GM13976 (cell line): ENCODE data around the gene DRC7.

Source experiments
- DNase-seq: peaks from one replicate; pipeline ENCODE4 v3.0.0; 2012; ENCODE audit warnings: low spot score
- in situ Hi-C: fragments of 300-500 bp; cut with MboI; formaldehyde crosslinking; loops from one replicate; pipeline ENCODE4 v1.12.0; 2022; ENCODE audit warnings: low sequenced_read_pairs, mixed read lengths, inconsistent platforms; ENCODE audit not compliant: unreplicated experiment
- TF ChIP-seq, protein P1 (sequence below): IDR thresholded peaks from 2 replicates; pipeline ENCODE4 v1.5.1; 2012; ENCODE audit warnings: borderline replicate concordance, mild to moderate bottlenecking; ENCODE audit not compliant: insufficient read depth; ENCODE audit errors: extremely low read depth, missing control alignments, control extremely low read depth

The DRC7 gene

DNA sequence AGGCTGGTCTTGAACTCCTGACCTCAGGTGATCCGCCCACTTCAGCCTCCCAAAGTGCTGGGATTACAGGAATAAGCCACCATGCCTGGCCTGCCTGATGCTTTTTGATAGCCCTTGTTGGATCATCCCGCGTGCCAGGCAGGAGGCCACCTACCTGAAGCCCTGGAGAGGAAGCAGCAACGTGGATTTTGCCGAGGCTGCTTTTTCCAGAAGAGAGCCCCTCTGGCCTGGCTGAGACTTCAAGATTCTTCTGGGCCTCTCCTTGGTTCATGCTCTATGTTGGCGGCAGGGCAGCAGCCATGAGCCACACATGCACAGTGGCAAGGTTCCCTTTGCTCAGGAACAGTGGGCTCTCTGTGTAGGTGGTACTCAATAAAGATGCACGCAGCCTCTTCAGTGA lies 52.5 kb downstream of the DRC7 start:
- TF ChIP-seq, protein P1, sequence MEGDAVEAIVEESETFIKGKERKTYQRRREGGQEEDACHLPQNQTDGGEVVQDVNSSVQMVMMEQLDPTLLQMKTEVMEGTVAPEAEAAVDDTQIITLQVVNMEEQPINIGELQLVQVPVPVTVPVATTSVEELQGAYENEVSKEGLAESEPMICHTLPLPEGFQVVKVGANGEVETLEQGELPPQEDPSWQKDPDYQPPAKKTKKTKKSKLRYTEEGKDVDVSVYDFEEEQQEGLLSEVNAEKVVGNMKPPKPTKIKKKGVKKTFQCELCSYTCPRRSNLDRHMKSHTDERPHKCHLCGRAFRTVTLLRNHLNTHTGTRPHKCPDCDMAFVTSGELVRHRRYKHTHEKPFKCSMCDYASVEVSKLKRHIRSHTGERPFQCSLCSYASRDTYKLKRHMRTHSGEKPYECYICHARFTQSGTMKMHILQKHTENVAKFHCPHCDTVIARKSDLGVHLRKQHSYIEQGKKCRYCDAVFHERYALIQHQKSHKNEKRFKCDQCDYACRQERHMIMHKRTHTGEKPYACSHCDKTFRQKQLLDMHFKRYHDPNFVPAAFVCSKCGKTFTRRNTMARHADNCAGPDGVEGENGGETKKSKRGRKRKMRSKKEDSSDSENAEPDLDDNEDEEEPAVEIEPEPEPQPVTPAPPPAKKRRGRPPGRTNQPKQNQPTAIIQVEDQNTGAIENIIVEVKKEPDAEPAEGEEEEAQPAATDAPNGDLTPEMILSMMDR = no peak
- in situ Hi-C loops = no loop called here
- DNase-seq = no peak

DNA sequence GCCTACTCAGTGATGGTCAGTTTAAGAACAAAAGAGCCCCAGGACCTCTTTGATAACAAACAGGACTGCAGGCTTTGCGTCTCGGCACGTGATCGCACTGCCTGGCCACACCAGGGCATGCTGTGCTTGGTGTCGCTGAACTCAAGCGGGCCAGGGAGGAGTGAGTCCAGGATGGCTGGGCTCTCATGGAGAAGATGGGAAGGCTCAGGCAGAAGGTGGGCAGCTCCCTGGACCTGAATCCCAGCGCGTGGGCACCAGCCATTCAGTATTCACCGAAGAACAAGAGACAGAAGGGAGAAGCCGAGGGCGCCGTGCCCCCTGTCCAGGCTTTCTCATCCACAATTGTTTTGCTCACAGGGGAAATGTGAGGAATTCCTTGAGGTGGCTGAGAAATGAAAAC lies 52.9 kb downstream of the DRC7 start:
- DNase-seq = no peak
- in situ Hi-C loops = no loop called here
- TF ChIP-seq, protein P1 = no peak

DNA sequence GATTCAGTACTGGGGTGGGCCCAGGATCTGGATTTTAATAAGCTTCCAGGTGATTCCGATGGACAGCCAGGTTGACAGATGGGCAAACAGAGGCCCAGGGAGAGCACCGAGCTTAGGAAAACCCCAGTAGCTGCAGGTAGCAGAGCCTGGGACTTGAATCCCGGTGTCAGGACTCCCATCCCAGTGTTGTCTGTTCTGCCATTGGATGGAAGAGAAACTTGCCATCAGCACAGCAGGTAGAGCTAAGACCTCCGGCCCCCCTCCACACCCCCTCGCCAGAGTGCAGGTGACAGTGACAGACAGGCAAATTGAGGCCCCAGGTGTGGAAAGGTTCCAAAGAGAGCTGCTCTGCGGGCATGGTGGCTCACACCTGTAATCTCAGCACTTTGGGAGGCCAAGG lies 53.4 kb downstream of the DRC7 start:
- DNase-seq = no peak
- in situ Hi-C loops = no loop called here
- TF ChIP-seq, protein P1 = no peak

DNA sequence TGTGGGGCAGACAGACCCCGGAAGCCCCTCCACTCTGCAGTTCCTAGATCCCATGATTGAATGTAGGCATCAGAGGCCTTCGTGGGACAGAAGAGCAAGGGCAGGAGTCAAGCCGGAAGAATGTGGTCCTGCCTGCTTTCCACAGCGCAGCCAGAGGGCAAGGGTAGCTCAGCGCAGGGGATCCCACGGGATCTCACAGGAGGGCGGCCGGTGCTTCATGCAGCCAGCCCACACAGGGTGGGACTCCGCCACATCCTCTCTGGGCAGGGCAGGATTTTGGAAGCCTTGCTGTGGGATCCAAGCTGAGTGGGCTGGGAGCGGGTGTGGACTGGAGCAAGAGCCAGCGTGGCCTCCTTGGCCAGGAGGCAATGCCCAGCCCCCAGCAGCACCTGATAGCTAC lies 54.0 kb downstream of the DRC7 start:
- in situ Hi-C loops = no loop called here
- DNase-seq = no peak
- TF ChIP-seq, protein P1 = no peak

DNA sequence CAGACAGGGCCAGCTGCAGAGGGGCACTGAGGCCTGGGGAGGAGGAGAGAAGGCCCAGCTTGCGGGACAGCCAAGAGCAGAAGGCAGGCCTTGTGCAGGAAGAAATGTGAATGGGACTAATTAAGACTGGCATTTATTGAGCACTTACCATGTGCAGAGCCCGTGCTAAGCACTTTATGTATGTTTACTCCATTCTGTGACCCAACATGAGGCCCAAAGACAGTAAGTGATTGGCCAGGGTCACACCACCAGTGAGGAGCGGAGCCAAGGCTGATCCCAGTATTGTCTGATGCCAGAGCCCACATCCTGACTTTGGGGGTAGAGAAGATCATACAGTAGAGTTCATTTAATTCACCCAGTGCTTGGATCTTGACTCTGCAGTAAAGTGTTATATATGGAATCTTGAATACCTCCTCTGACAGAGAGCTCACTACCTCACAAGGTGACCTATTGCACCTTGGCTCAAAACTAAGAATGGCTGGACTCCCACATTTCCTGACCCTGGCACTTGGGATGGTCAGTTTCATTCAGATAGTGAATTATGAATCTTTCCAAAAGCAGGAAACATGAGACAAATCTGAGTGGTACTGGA lies 54.6 kb downstream of the DRC7 start:
- in situ Hi-C loops = no loop called here
- TF ChIP-seq, protein P1 = no peak
- no peak for DNase-seq

DNA sequence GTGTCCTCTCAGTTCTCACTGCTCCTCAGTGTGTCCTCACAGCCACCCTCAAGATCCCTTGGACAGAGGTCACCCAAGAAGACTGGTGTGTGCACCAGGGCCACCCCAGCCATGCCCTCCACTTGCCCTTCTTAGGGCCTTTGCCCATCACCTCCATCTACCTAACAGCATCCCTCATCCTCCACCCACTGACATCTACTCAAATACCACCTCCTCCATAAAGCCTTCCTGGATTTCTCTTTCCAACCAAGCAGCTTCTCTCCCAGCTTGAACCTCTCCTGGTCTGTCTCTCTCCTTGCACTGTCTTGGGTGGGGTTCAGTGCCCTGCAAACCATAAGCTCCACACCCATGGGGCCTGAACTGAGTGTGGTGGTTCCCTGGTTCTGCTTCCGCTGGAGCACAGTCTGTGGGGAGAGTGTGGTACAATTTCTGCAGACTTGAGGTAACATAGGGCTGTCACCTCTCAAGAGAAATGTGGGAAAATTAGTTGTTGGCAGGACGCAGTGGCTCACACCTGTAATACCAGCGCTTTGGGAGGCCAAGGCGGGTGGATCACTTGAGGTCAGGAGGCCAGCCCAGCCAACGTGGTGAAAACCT lies 55.3 kb downstream of the DRC7 start:
- DNase-seq = no peak
- in situ Hi-C loops = no loop called here
- TF ChIP-seq, protein P1 = no peak

DNA sequence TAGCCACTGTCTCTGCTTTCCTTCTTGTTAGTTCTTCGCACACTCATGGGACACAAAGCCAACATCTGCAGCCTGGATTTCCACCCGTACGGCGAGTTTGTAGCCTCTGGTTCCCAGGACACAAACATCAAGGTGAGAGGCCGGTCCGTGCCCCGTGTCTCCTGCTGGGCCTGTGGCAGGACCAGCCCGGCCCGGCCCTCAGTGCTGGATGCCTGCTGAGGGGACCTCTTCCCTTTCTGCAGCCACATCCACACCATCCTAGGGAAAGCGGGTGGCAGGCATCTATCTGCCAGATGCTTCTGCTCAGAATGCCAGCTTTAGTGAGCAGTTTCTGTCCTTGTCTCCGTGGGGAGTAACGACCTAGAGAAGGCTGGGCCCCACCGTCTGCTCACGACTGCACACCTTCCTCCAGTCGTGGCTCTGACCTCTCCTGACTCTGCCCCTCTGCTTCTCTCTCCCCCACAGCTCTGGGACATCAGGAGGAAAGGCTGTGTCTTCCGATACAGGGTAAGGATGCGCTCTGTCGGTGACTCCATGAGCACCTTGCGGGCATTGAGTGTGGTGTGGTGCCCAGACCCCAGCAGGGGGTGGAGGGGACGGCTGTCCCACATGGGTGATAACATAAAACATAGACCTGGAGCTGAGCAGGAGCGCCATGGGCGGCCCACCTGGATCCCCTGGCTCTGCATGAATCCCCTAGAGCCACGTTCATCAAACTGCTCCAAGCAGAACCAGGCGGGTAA lies 56.4 kb downstream of the DRC7 start:
- DNase-seq = no peak
- in situ Hi-C loops = no loop called here
- TF ChIP-seq, protein P1 = no peak
